Activated B cell treated with CpG ODN at 0.5 μM for 24 hours (primary cell): Measurements from ENCODE around the gene PYGO2. TPM values are rescaled to one million over a fixed set of nuclear protein-coding genes. Genes with fewer than 3 reads are reported as not detected.

Source experiments
- ATAC-seq: fragments of 200-7000 bp; cut with Tn5 transposase; one replicate; pipeline ENCODE4 v1.10.0; 2021; ENCODE audit warnings: low read depth, mild to moderate bottlenecking, moderate library complexity
- CTCF ChIA-PET: fragments of 350-600 bp; sonication (Branson Sonifier 250); formaldehyde crosslinking; loops from one replicate; lab custom pipeline; 2021; ENCODE audit warnings: antibody characterized with exemption; lab: Charles Lee
- POLR2A ChIA-PET: fragments of 350-600 bp; sonication (Branson Sonifier 250); formaldehyde crosslinking; loops from one replicate; lab custom pipeline; 2021; ENCODE audit warnings: antibody characterized with exemption; lab: Charles Lee
- DNase-seq: peaks from one replicate; pipeline ENCODE4 v3.0.0; 2022
- H3K27ac Mint-ChIP-seq: one replicate; pipeline ENCODE4 v1.8.0; 2020; ENCODE audit warnings: mixed read lengths
- H3K27me3 Mint-ChIP-seq: one replicate; pipeline ENCODE4 v1.8.0; 2021; ENCODE audit warnings: mixed read lengths
- H3K36me3 Mint-ChIP-seq: one replicate; pipeline ENCODE4 v1.8.0; 2021; ENCODE audit warnings: low read depth, mixed read lengths
- H3K4me1 Mint-ChIP-seq: one replicate; pipeline ENCODE4 v1.8.0; 2021; ENCODE audit warnings: mixed read lengths
- H3K4me3 Mint-ChIP-seq: one replicate; pipeline ENCODE4 v1.8.0; 2020; ENCODE audit warnings: mild to moderate bottlenecking, mixed read lengths
- H3K9me3 Mint-ChIP-seq: one replicate; pipeline ENCODE4 v1.8.0; 2020; ENCODE audit warnings: mixed read lengths
- CTCF ChIP-seq: fragments of 200-600 bp; IDR thresholded peaks from one replicate; pipeline ENCODE4 v1.8.0; 2022; ENCODE audit warnings: antibody characterized with exemption, mild to moderate bottlenecking
- intact Hi-C: fragments of 100-400 bp; cut with micrococcal nuclease; formaldehyde crosslinking; loops from one replicate; pipeline ENCODE4 v1.15.1; 2024
- total RNA-seq: library from RNA; stranded (reverse); gene quantifications from 2 replicates; pipeline ENCODE4 v1.2.3, GENCODE V29; 2022

The PYGO2 gene
- total RNA-seq, 1 donor from 2014 or later = 38.1 TPM

- no peak for TF ChIP-seq CTCF
- no peaks in the 10 kb centered on the region for H3K27me3 Mint-ChIP-seq
- ATAC-seq (no peak), DNase-seq (no peak)
- peaks cover 72% of the 10 kb centered on the region for H3K4me1 Mint-ChIP-seq
- ChIA-PET CTCF (interaction anchor here (1.1 kb wide), 1 partner anchor 59 kb away, joined by 5 read pairs; no protein-coding TSS in a partner anchor), POLR2A (no interaction called here)
- no peak overlapping the region for H3K27ac Mint-ChIP-seq
- peaks cover 25% of the 10 kb centered on the region for H3K36me3 Mint-ChIP-seq
- H3K4me3 Mint-ChIP-seq = no peak overlapping the region
- H3K9me3 Mint-ChIP-seq = no peaks in the 10 kb centered on the region
- intact Hi-C loops = loop anchor here (5.0 kb wide), 1 partner anchor 401 kb away; the partner anchor contains the start of gene UBE2Q1
Measured at GRCh38 chr1:154958036-154958435, 3.5 kb downstream of the PYGO2 start.

DNA sequence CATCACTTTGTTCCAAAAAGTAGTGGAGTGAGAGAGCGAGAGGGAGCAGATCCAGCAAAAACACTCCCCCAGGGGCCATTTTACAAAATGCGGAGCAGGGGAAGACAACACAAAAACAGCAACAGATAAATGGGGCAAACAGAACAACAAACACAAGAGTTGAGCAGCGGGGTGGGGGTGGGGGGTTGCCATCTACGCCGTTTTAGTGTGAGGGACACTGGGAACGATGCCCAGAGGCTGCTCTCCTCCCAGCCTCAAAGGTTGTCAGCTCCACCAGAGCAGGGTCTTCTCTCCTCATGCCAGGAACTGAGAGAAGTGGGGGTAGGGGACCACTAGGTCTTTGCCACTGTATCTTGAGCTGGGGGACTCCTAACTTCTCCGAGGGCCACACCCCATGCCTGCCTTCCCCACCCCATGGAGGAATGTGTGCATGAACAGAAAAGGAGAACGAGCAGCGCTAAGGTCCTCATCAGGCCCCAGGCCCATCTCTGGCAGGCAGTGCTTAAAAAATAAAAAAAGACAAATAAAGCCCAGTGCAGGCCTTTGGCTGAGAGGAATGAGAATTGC lies 4.4 kb downstream of the PYGO2 start:
- Mint-ChIP-seq H3K4me1 (peaks cover 72% of the 10 kb centered on the region), H3K27me3 (no peaks in the 10 kb centered on the region), H3K36me3 (peaks cover 23% of the 10 kb centered on the region), H3K9me3 (no peaks in the 10 kb centered on the region), H3K4me3 (no peak overlapping the region), H3K27ac (no peak overlapping the region)
- no peak for DNase-seq
- POLR2A ChIA-PET = interaction anchor here (0.7 to 2.1 kb wide), 2 partner anchors 17 to 21 kb away, joined by 3 to 22 read pairs; partner anchors contain the start of genes CKS1B and PMVK
- CTCF ChIA-PET = interaction anchor here (0.8 to 1.4 kb wide), 2 partner anchors 42 to 397 kb away, joined by 3 to 7 read pairs; no protein-coding TSS in a partner anchor
- intact Hi-C loops = loop anchor here (5.0 kb wide), 1 partner anchor 400 kb away; the partner anchor contains the start of gene UBE2Q1
- no peak for TF ChIP-seq CTCF
- ATAC-seq = no peak

DNA sequence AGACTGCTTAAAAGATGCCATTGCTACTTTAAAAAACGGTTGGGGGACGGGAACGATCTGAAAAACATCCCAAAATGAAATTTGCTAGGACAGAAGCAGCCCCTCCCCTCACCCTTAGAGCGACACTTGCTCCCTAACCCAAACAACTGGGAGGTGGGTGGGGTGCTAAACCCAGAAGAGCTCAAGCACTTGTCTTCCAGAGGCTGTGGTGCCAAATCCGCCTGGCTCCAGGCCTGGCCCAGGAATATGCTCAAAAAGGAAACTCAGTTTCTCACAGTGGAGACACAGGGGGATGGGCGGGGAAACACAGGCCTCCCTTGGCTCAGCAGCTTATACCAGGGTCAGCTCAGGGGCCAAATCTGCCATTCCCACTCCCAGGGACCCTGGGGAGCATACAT lies 5.0 kb downstream of the PYGO2 start:
- ChIA-PET POLR2A (interaction anchor here (1.0 to 6.8 kb wide), 11 partner anchors 10 to 571 kb away, joined by 3 to 52 read pairs (median 7); partner anchors contain the start of genes CKS1B, FLAD1, KCNN3 and PMVK), CTCF (interaction anchor here (0.8 to 2.3 kb wide), 6 partner anchors 20 to 397 kb away, joined by 3 to 11 read pairs (median 6); partner anchors contain the start of genes ADAM15 and PMVK)
- TF ChIP-seq CTCF = no peak
- ATAC-seq (no peak), DNase-seq (no peak)
- Mint-ChIP-seq H3K27me3 (no peaks in the 10 kb centered on the region), H3K4me1 (peaks cover 77% of the 10 kb centered on the region), H3K4me3 (peak overlapping the region; percentile 91), H3K36me3 (peaks cover 22% of the 10 kb centered on the region), H3K27ac (peak overlapping the region; percentile 93), H3K9me3 (no peaks in the 10 kb centered on the region)
- intact Hi-C loops = loop anchor here (1.0 to 5.0 kb wide), 2 partner anchors 19 to 399 kb away; partner anchors contain the start of gene UBE2Q1

DNA sequence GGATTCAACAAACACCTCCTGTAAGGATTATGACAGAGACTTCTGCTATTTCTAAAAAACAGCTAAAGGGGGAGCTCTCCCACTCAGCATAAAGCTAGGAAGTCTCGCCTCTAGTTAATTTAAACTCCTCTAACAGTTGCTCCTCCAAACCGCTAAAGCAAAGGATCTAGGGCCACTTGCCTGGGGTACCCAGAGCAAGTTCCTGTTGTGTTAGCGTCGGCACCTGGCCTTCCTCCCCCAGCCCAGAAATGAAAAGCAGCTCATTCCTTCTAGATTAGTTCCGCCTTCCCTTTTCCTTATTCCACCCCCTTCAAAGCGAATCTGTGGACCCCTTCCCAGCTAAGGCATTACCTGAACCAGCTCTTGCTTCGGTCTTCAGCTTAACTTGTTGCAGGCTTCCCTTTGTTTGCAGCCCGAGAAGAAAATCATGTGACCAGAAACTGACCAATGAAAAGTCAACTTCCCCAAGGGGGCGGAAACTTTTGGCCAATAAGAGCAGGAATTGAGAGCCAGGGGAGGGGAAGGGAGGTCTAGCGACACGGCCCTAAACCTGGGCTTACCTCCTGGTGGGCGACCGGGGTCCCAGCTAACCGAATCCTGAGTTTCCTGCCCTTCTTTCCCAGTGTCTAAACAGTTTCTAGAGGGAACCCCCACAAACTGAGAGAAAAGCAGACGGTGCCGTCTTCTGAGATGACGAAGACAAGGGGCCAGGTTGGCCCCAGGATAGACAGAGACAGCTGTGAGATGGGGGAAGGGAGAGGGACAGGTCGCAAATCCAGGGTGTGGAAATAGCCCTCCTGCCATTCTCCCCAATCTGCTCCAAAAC lies 5.7 kb downstream of the PYGO2 start, which contains the start of gene PBXIP1:
PBXIP1 (minus strand) TSS at position 382 of the 826 bp plus-strand sequence. CDS start 2,378 bp downstream, outside the sequence.
- peak; percentile 72 for ATAC-seq
- ChIA-PET CTCF (interaction anchor here (0.7 to 2.3 kb wide), 8 partner anchors 20 to 396 kb away, joined by 3 to 11 read pairs (median 6); partner anchors contain the start of genes ADAM15 and PMVK), POLR2A (interaction anchor here (0.6 to 6.8 kb wide), 15 partner anchors 10 to 570 kb away, joined by 3 to 52 read pairs (median 6); partner anchors contain the start of genes CKS1B, FLAD1, KCNN3 and KRTCAP2)
- Mint-ChIP-seq H3K9me3 (no peaks in the 10 kb centered on the region), H3K36me3 (peaks cover 20% of the 10 kb centered on the region), H3K27me3 (no peaks in the 10 kb centered on the region), H3K4me1 (peaks cover 81% of the 10 kb centered on the region), H3K4me3 (peak within 1 kb of the TSS; percentile 91), H3K27ac (peak within 1 kb of the TSS; percentile 93)
- intact Hi-C loops = loop anchor here (1.0 to 5.0 kb wide), 4 partner anchors 18 to 399 kb away; partner anchors contain the start of genes CKS1B and UBE2Q1
- peak; percentile 52 for DNase-seq
- TF ChIP-seq CTCF = no peak
